HepG2 (cell line): ENCODE data around the gene MAN1B1. TPM values are rescaled to one million over a fixed set of nuclear protein-coding genes. Genes with fewer than 3 reads are reported as not detected.

Experiments
- ARNTL ChIP-seq: sonication (generic); formaldehyde crosslinking; IDR thresholded peaks from 2 replicates; pipeline ENCODE4 v1.4.0; 2020; ENCODE audit warnings: mild to moderate bottlenecking, missing genetic modification reagents
- ETV6 ChIP-seq: sonication (generic); formaldehyde crosslinking; conservative IDR thresholded peaks from 2 replicates; pipeline ENCODE4 v1.4.0; 2020; ENCODE audit warnings: missing genetic modification reagents
- HDAC1 ChIP-seq: sonication (generic); formaldehyde crosslinking; IDR thresholded peaks from 2 replicates; pipeline ENCODE4 v1.5.1; 2020; ENCODE audit warnings: mild to moderate bottlenecking, missing genetic modification reagents
- IRX3 ChIP-seq: sonication (generic); formaldehyde crosslinking; IDR thresholded peaks from 2 replicates; pipeline ENCODE4 v1.8.1; 2023; ENCODE audit warnings: mild to moderate bottlenecking, low read depth, missing genetic modification reagents, borderline replicate concordance
- LCORL ChIP-seq, 2 experiments: fragments of 450-650 bp in 1 of 2; sonication (generic) in 1 of 2; formaldehyde crosslinking in 1 of 2; IDR thresholded peaks; 2 replicates each; pipeline versions ENCODE4 v1.5.0 to v1.6.1; 2017 to 2020; ENCODE audit warnings: antibody characterized with exemption in 1 of 2, missing genetic modification reagents in 1 of 2
- MYPOP ChIP-seq: sonication (generic); formaldehyde crosslinking; IDR thresholded peaks from 2 replicates; pipeline ENCODE4 v1.8.1; 2023; ENCODE audit warnings: mild to moderate bottlenecking, moderate library complexity, missing genetic modification reagents
- PCBP1 ChIP-seq: fragments of 200-400 bp; formaldehyde crosslinking; IDR thresholded peaks from 2 replicates; pipeline ENCODE4 v1.6.1; 2017; ENCODE audit warnings: mild to moderate bottlenecking, low read depth, low read length, borderline replicate concordance
- POLR2G ChIP-seq: fragments of 200-400 bp; formaldehyde crosslinking; IDR thresholded peaks from 2 replicates; pipeline ENCODE4 v1.6.1; 2018; ENCODE audit warnings: mild to moderate bottlenecking, low read depth, low read length, moderate library complexity
- RBM39 ChIP-seq: fragments of 200-400 bp; formaldehyde crosslinking; IDR thresholded peaks from one replicate; pipeline ENCODE4 v1.6.1; 2018; ENCODE audit warnings: antibody characterized with exemption, mild to moderate bottlenecking, low read depth, low read length; ENCODE audit not compliant: poor library complexity, severe bottlenecking
- REST ChIP-seq, 2 experiments: IDR thresholded peaks; 2 replicates each; pipeline ENCODE4 v1.6.1; 2011 to 2012; ENCODE audit warnings: low read length in 2 of 2, borderline replicate concordance in 1 of 2, low read depth in 1 of 2, mild to moderate bottlenecking in 1 of 2, moderate library complexity in 1 of 2
- RFX1 ChIP-seq: fragments of 450-650 bp; IDR thresholded peaks from 2 replicates; pipeline ENCODE4 v1.6.1; 2017
- RNF2 ChIP-seq: fragments of 450-650 bp; conservative IDR thresholded peaks from 2 replicates; pipeline ENCODE4 v1.6.1; 2016; ENCODE audit warnings: low read depth
- SMAD1 ChIP-seq: sonication (generic); formaldehyde crosslinking; IDR thresholded peaks from 2 replicates; pipeline ENCODE4 v1.4.0; 2020; ENCODE audit warnings: missing genetic modification reagents, low read depth, mild to moderate bottlenecking, borderline replicate concordance
- SRSF9 ChIP-seq: fragments of 200-400 bp; formaldehyde crosslinking; IDR thresholded peaks from 2 replicates; pipeline ENCODE4 v1.6.1; 2018; ENCODE audit warnings: borderline replicate concordance, mild to moderate bottlenecking, low read depth, low read length; ENCODE audit not compliant: insufficient read depth, poor library complexity, severe bottlenecking
- TBL1XR1 ChIP-seq: fragments of 150-350 bp; IDR thresholded peaks from 2 replicates; pipeline ENCODE4 v1.6.1; 2014; ENCODE audit warnings: borderline replicate concordance, low read length; ENCODE audit not compliant: partially characterized antibody
- TBX2 ChIP-seq: sonication (generic); formaldehyde crosslinking; IDR thresholded peaks from 2 replicates; pipeline ENCODE4 v1.5.0; 2020; ENCODE audit warnings: missing genetic modification reagents, mild to moderate bottlenecking, borderline replicate concordance
- ZBTB2 ChIP-seq: sonication (generic); formaldehyde crosslinking; IDR thresholded peaks from 2 replicates; pipeline ENCODE4 v1.8.0; 2022; ENCODE audit warnings: low read depth, missing genetic modification reagents
- ZNF180 ChIP-seq: sonication (generic); formaldehyde crosslinking; IDR thresholded peaks from 2 replicates; pipeline ENCODE4 v1.4.0; 2020; ENCODE audit warnings: low read depth, missing genetic modification reagents, borderline replicate concordance
- ZNF205 ChIP-seq: IDR thresholded peaks from 2 replicates; pipeline ENCODE4 v1.6.1; 2018; ENCODE audit warnings: missing biosample characterization, missing genetic modification reagents
- ZNF260 ChIP-seq: sonication (generic); formaldehyde crosslinking; IDR thresholded peaks from 2 replicates; pipeline ENCODE4 v1.4.0; 2020; ENCODE audit warnings: missing genetic modification reagents, low read depth, mild to moderate bottlenecking, borderline replicate concordance
- ZNF543 ChIP-seq: sonication (generic); formaldehyde crosslinking; IDR thresholded peaks from 2 replicates; pipeline ENCODE4 v1.4.0; 2020; ENCODE audit warnings: mild to moderate bottlenecking, missing genetic modification reagents
- ZNF547 ChIP-seq: sonication (generic); formaldehyde crosslinking; IDR thresholded peaks from 2 replicates; pipeline ENCODE4 v1.5.1; 2020; ENCODE audit warnings: mild to moderate bottlenecking, missing genetic modification reagents
- ZNF564 ChIP-seq: sonication (generic); formaldehyde crosslinking; IDR thresholded peaks from 2 replicates; pipeline ENCODE4 v1.8.1; 2023; ENCODE audit warnings: mild to moderate bottlenecking, missing genetic modification reagents
- ZZZ3 ChIP-seq: sonication (generic); formaldehyde crosslinking; IDR thresholded peaks from 2 replicates; pipeline ENCODE4 v1.4.0; 2020; ENCODE audit warnings: missing genetic modification reagents, mild to moderate bottlenecking, borderline replicate concordance
- polyA plus RNA-seq, 8 experiments: library from polyadenylated mRNA; depleted of rRNA in 3 of 8; stranded (reverse) in 7 of 8; unstranded in 1 of 8; fragments of >200 nt; fragmentation: Illumina TruSeq in 4 of 8; extraction: Trizol in 4 of 8; gene quantifications; 2 replicates each; pipeline versions ENCODE4 v1.2.1 to v1.2.3, GENCODE V29; 2011 to 2016; ENCODE audit warnings: low read depth in 4 of 8, missing spikeins in 1 of 8, mixed read lengths in 1 of 8; ENCODE audit not compliant: insufficient read depth in 1 of 8
- total RNA-seq, 5 experiments: library from RNA; depleted of rRNA; stranded (reverse); fragments of >200 nt; fragmentation: Illumina TruSeq; extraction: Trizol; gene quantifications; 2 replicates each; pipeline ENCODE4 v1.2.3, GENCODE V29; 2016; ENCODE audit warnings: low read depth in 1 of 5

MAN1B1 gene
- total and polyA plus RNA-seq, 2 of the 13 experiments (the other 11 are each of a cell fraction or from before 2014, with no cell fraction given): 48.9 to 59.5 TPM

- TF ChIP-seq HDAC1 (CRISPR knock-in tag) (peak; percentile 51; the same call in 1 of the 2 replicates), ZNF543 (CRISPR knock-in tag) (no peak), POLR2G (peak; percentile 72), ZNF547 (CRISPR knock-in tag) (no peak), IRX3 (CRISPR knock-in tag) (0 out of 2 replicates have a peak, but pooled peaks have one; percentile 20), ZNF260 (CRISPR knock-in tag) (no peak), SMAD1 (CRISPR knock-in tag) (no peak), RNF2 (no peak), ARNTL (peak; percentile 35; the same call in 1 of the 2 replicates), ETV6 (no peak), SRSF9 (no peak), TBL1XR1 (no peak), ZNF564 (CRISPR knock-in tag) (no peak), RFX1 (no peak), TBX2 (CRISPR knock-in tag) (no peak; the same call in 1 of the 2 replicates), ZBTB2 (no peak), MYPOP (CRISPR knock-in tag) (peak; percentile 62), ZNF180 (CRISPR knock-in tag) (no peak), PCBP1 (no peak), ZZZ3 (CRISPR knock-in tag) (no peak), LCORL (IDR thresholded peaks at IDR 0.05) (no peak), LCORL (CRISPR knock-in tag; IDR thresholded peaks at IDR 0.05) (no peak), ZNF205 (CRISPR knock-in tag) (no peak), REST (IDR thresholded peaks at IDR 0.05; ENCODE audit: borderline replicate concordance in 1 of 2, low read depth in 1 of 2, low read length in 2 of 2) (no peak), RBM39 (peak; percentile 19)
These were observed 16.4 kb upstream of the MAN1B1 start, which contains the start of gene SAPCD2 (continued) for GRCh38 chr9:137070201-137070905.
